Measurements from ENCODE around the gene COX5B. TPM values are rescaled to one million over a fixed set of nuclear protein-coding genes. Genes with fewer than 3 reads are reported as not detected.

The COX5B gene
- total and polyA plus RNA-seq, 9 of the 15 experiments (the other 6 are each of a cell fraction or from before 2014, with no cell fraction given), result 154 to 1,424 (median 487) TPM

GRCh38 chr2:97645695-97646629, at the start of gene COX5B (continued):
- TF ChIP-seq ATF7 (IDR thresholded peaks at IDR 0.05), result peak; percentile 63; the same call in 1 of the 2 replicates
- no peak for TF ChIP-seq HMBOX1 (IDR thresholded peaks at IDR 0.05)
- TF ChIP-seq JUN (IDR thresholded peaks at IDR 0.05; ENCODE audit: borderline replicate concordance, low read depth, low read length), result no peak
- no peak for TF ChIP-seq JUN (CRISPR knock-in tag; IDR thresholded peaks at IDR 0.05; ENCODE audit: borderline replicate concordance)
- no peak for TF ChIP-seq FOXJ2 (tag; IDR thresholded peaks at IDR 0.05)
- TF ChIP-seq ZKSCAN3 (CRISPR knock-in tag; IDR thresholded peaks at IDR 0.05), result no peak
- TF ChIP-seq UBTF (IDR thresholded peaks at IDR 0.05; ENCODE audit: borderline replicate concordance in 1 of 2, low read depth in 2 of 2, low read length in 2 of 2), result peak in 1 of 2 experiments; percentile 50; a peak in 1 of 4 replicates
- TF ChIP-seq ZNF655 (CRISPR knock-in tag; IDR thresholded peaks at IDR 0.05), result no peak
- no peak for TF ChIP-seq ZNF589 (CRISPR knock-in tag; IDR thresholded peaks at IDR 0.05; ENCODE audit: low read depth)
- TF ChIP-seq MNT (conservative IDR thresholded peaks at IDR 0.05), result peak in 1 of 2 experiments; percentile 53; a peak in 1 of 4 replicates
- 0 out of 2 replicates have a peak, but pooled peaks have one; percentile 43 for TF ChIP-seq RNF2 (IDR thresholded peaks at IDR 0.05)
- TF ChIP-seq BCLAF1 (IDR thresholded peaks at IDR 0.05; ENCODE audit: borderline replicate concordance in 1 of 2, control insufficient read depth in 1 of 2, low read depth in 2 of 2, low read length in 1 of 2), result no peak
- no peak for TF ChIP-seq SAFB (IDR thresholded peaks at IDR 0.05; ENCODE audit: borderline replicate concordance, low read depth, low read length)
- 0 out of 2 replicates have a peak, but pooled peaks have one; percentile 13 for TF ChIP-seq EP300 (IDR thresholded peaks at IDR 0.05; ENCODE audit: low read length)

Measured in K562 (cell line).